Fibroblast of lung (primary cell): Measurements from ENCODE around the gene NEK10. TPM values are rescaled to one million over a fixed set of nuclear protein-coding genes. Genes with fewer than 3 reads are reported as not detected.

ENCODE experiments used
- DNase-seq, 2 donors: peaks; one replicate each; pipeline versions ENCODE4 v3.0.0 to v3.0.0-alpha.2; 2010; ENCODE audit warnings: low read depth in 2 of 2
- H2AFZ ChIP-seq: 2 replicates; pipeline ENCODE4 v1.5.1; 2012; ENCODE audit warnings: low read length, control low read depth, inconsistent platforms
- H3K27ac ChIP-seq: 2 replicates; pipeline ENCODE4 v1.5.1; 2011; ENCODE audit warnings: low read length, control low read depth; ENCODE audit not compliant: insufficient read depth
- H3K27me3 ChIP-seq: 2 replicates; pipeline ENCODE4 v1.5.1; 2011; ENCODE audit warnings: mild to moderate bottlenecking, low read length; ENCODE audit not compliant: control insufficient read depth, insufficient read depth
- H3K36me3 ChIP-seq: 2 replicates; pipeline ENCODE4 v1.5.1; 2011; ENCODE audit warnings: low read length; ENCODE audit not compliant: control insufficient read depth, insufficient read depth
- H3K4me1 ChIP-seq: 2 replicates; pipeline ENCODE4 v1.5.1; 2011; ENCODE audit warnings: low read length; ENCODE audit not compliant: control insufficient read depth, insufficient read depth; ENCODE audit errors: extremely low read depth
- H3K4me2 ChIP-seq: 2 replicates; pipeline ENCODE4 v1.5.1; 2011; ENCODE audit warnings: low read length, control low read depth; ENCODE audit not compliant: insufficient read depth; ENCODE audit errors: extremely low read depth
- H3K4me3 ChIP-seq, 4 experiments: fragments of 200-600 bp in 1 of 4; sonication (generic) in 1 of 4; replicated peaks in 1 of 4; 2 replicates each; pipeline ENCODE4 v1.5.1; 2011 to 2016; ENCODE audit warnings: low read length in 4 of 4, low read depth in 3 of 4, mild to moderate bottlenecking in 3 of 4, control low read depth in 2 of 4, inconsistent platforms in 1 of 4, mixed read lengths in 1 of 4; ENCODE audit not compliant: insufficient read depth in 1 of 4; ENCODE audit errors: control extremely low read depth in 1 of 4
- H3K79me2 ChIP-seq: 2 replicates; pipeline ENCODE4 v1.5.1; 2012; ENCODE audit warnings: mild to moderate bottlenecking, low read length, inconsistent platforms; ENCODE audit not compliant: control insufficient read depth, insufficient read depth
- H3K9ac ChIP-seq: 2 replicates; pipeline ENCODE4 v1.5.1; 2011; ENCODE audit warnings: mild to moderate bottlenecking, low read length, control low read depth; ENCODE audit not compliant: insufficient read depth
- H3K9me3 ChIP-seq: 2 replicates; pipeline ENCODE4 v1.5.1; 2012; ENCODE audit warnings: low read depth, low read length; ENCODE audit not compliant: control insufficient read depth, insufficient read depth
- H4K20me1 ChIP-seq: 2 replicates; pipeline ENCODE4 v1.5.1; 2011; ENCODE audit warnings: low read length; ENCODE audit not compliant: control insufficient read depth, insufficient read depth; ENCODE audit errors: extremely low read depth
- CTCF ChIP-seq, 2 donors: IDR thresholded peaks in 1 of 2; conservative IDR thresholded peaks in 1 of 2; 1 replicate in 1 of 2; 2 replicates in 1 of 2; pipeline ENCODE4 v1.5.1; 2011 to 2012; ENCODE audit warnings: low read length in 2 of 2, control low read depth in 1 of 2, inconsistent platforms in 1 of 2, low read depth in 1 of 2, mild to moderate bottlenecking in 1 of 2
- EZH2 ChIP-seq: IDR thresholded peaks from 2 replicates; pipeline ENCODE4 v1.5.1; 2012; ENCODE audit warnings: low read length, control low read depth, mild to moderate bottlenecking; ENCODE audit errors: missing control alignments
- polyA plus RNA-seq, 2 donors: library from polyadenylated mRNA; depleted of rRNA in 1 of 2; stranded (reverse) in 1 of 2; unstranded in 1 of 2; fragments of >200 nt; gene quantifications; 2 replicates each; pipeline ENCODE4 v1.2.1, GENCODE V29; 2011 to 2012; ENCODE audit warnings: missing spikeins in 1 of 2
- total RNA-seq: library from RNA; depleted of rRNA; stranded (reverse); fragments of >200 nt; gene quantifications from 2 replicates; pipeline ENCODE4 v1.2.1, GENCODE V29; 2014

The NEK10 gene
- total and polyA plus RNA-seq, 2 donors (not counting 1 experiment from before 2014, with no cell fraction given), result 1.4 to 23.0 TPM

- H3K4me3 ChIP-seq, result no peak overlapping the region
- no peaks in the 10 kb centered on the region for H3K4me1 ChIP-seq
- no peak overlapping the region for H2AFZ ChIP-seq
- no peak overlapping the region for H3K27ac ChIP-seq
- H3K36me3 ChIP-seq, result no peaks in the 10 kb centered on the region
- no peaks in the 10 kb centered on the region for H3K9me3 ChIP-seq
- H3K4me2 ChIP-seq, result no peak overlapping the region
- no peaks in the 10 kb centered on the region for H3K79me2 ChIP-seq
- no peak for DNase-seq
- TF ChIP-seq EZH2 (no peak), CTCF (conservative IDR thresholded peaks at IDR 0.05 in 1 of 2, IDR thresholded peaks at IDR 0.05 in 1 of 2; ENCODE audit: low read depth in 1 of 2, low read length in 2 of 2) (no peak)
- H3K27me3 ChIP-seq, result no peaks in the 10 kb centered on the region
- H3K9ac ChIP-seq, result no peak overlapping the region
- H4K20me1 ChIP-seq, result no peaks in the 10 kb centered on the region
Observed at GRCh38 chr3:27202959-27203358, 166.2 kb downstream of the NEK10 start.

GRCh38 chr3:27201492-27201891, 167.7 kb downstream of the NEK10 start:
- no peak for TF ChIP-seq CTCF (conservative IDR thresholded peaks at IDR 0.05 in 1 of 2, IDR thresholded peaks at IDR 0.05 in 1 of 2; ENCODE audit: low read depth in 1 of 2, low read length in 2 of 2)
- no peak for TF ChIP-seq EZH2
- Histone ChIP-seq H3K79me2 (no peaks in the 10 kb centered on the region), H3K9me3 (no peaks in the 10 kb centered on the region), H3K4me1 (no peaks in the 10 kb centered on the region), H2AFZ (no peak overlapping the region), H3K9ac (no peak overlapping the region), H3K27me3 (no peaks in the 10 kb centered on the region), H3K27ac (no peak overlapping the region), H3K4me3 (no peak overlapping the region), H4K20me1 (no peaks in the 10 kb centered on the region), H3K4me2 (no peak overlapping the region), H3K36me3 (no peaks in the 10 kb centered on the region)
- no peak for DNase-seq

- no peak for DNase-seq
- Histone ChIP-seq H3K27me3 (no peaks in the 10 kb centered on the region), H3K36me3 (no peaks in the 10 kb centered on the region), H3K4me1 (no peaks in the 10 kb centered on the region), H4K20me1 (no peaks in the 10 kb centered on the region), H2AFZ (no peak overlapping the region), H3K79me2 (no peaks in the 10 kb centered on the region), H3K27ac (no peak overlapping the region), H3K4me2 (no peak overlapping the region), H3K9me3 (no peaks in the 10 kb centered on the region), H3K9ac (no peak overlapping the region), H3K4me3 (no peak overlapping the region)
- TF ChIP-seq EZH2 (no peak), CTCF (conservative IDR thresholded peaks at IDR 0.05 in 1 of 2, IDR thresholded peaks at IDR 0.05 in 1 of 2; ENCODE audit: low read depth in 1 of 2, low read length in 2 of 2) (no peak)
Observed at GRCh38 chr3:27200721-27201489, 168.3 kb downstream of the NEK10 start.
